ENCODE measurements around the gene PWP2. TPM values are rescaled to one million over a fixed set of nuclear protein-coding genes. Genes with fewer than 3 reads are reported as not detected.
"Not testable (repeated sequence)": the region's sequence is repeated elsewhere in the genome, so short reads cannot be mapped to it uniquely, and the experiment has no call there.

The PWP2 gene
- total RNA-seq, 2 donors from 2014 or later = 6.5 to 14.5 TPM

DNA sequence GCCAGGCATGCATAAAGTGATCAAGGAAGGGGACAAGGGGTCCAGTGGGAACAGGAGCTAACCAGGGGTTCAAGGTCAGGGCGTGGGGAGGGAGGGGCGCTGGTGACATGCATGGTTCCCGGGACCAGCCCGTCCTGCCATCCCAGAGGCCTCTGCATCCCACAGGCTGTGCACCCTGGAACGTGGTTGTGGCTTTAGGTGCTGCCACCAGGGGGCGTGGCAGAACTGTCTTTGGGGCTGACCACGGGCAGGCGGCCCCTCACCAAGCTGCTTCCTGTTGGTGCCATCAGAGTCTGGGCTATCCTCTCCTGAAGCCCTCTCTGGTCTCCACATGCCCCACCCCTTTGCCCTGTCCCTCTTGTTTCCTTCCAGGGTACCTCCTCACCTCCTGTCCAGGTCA, 39.9 kb downstream of the PWP2 start:
- H3K36me3 ChIP-seq (replicated peaks in 1 of 2; ENCODE audit: insufficient read depth in 1 of 2, low read depth in 2 of 2); intact Hi-C loops (cut with DNase I); H3K4me3 ChIP-seq; H3K9me3 ChIP-seq; DNase-seq; H3K27ac ChIP-seq; H3K4me1 ChIP-seq; H3K27me3 ChIP-seq: not testable (repeated sequence)
- no CpG with 5 or more reads among the region's 8 CpGs for WGBS, 2 donors
- ATAC-seq = peak; percentile 63

GRCh38 chr21:44150255-44150654, 43.1 kb downstream of the PWP2 start:
- ATAC-seq; H3K27me3 ChIP-seq; intact Hi-C loops (cut with DNase I); H3K27ac ChIP-seq; DNase-seq; H3K36me3 ChIP-seq (replicated peaks in 1 of 2; ENCODE audit: insufficient read depth in 1 of 2, low read depth in 2 of 2); H3K9me3 ChIP-seq; H3K4me1 ChIP-seq; H3K4me3 ChIP-seq: not testable (repeated sequence)
- no CpG with 5 or more reads among the region's 10 CpGs for WGBS, 2 donors

GRCh38 chr21:44153214-44153888, 46.2 kb downstream of the PWP2 start:
- H3K9me3 ChIP-seq; H3K4me1 ChIP-seq; DNase-seq; H3K27me3 ChIP-seq; H3K27ac ChIP-seq; H3K4me3 ChIP-seq; intact Hi-C loops (cut with DNase I); H3K36me3 ChIP-seq (replicated peaks in 1 of 2; ENCODE audit: insufficient read depth in 1 of 2, low read depth in 2 of 2): not testable (repeated sequence)
- no CpG with 5 or more reads among the region's 21 CpGs for WGBS, 2 donors
- peak; percentile 35 for ATAC-seq

- H3K36me3 ChIP-seq (replicated peaks in 1 of 2; ENCODE audit: insufficient read depth in 1 of 2, low read depth in 2 of 2); intact Hi-C loops (cut with DNase I); H3K4me3 ChIP-seq; H3K27me3 ChIP-seq; H3K9me3 ChIP-seq; H3K4me1 ChIP-seq; H3K27ac ChIP-seq; ATAC-seq: not testable (repeated sequence)
- WGBS, 2 donors = no CpG with 5 or more reads among the region's 17 CpGs
- DNase-seq = peak in 3 of 4 donors; percentile 3 to 10 (median 5)
Observed at GRCh38 chr21:44153889-44154228, 46.7 kb downstream of the PWP2 start.

DNA sequence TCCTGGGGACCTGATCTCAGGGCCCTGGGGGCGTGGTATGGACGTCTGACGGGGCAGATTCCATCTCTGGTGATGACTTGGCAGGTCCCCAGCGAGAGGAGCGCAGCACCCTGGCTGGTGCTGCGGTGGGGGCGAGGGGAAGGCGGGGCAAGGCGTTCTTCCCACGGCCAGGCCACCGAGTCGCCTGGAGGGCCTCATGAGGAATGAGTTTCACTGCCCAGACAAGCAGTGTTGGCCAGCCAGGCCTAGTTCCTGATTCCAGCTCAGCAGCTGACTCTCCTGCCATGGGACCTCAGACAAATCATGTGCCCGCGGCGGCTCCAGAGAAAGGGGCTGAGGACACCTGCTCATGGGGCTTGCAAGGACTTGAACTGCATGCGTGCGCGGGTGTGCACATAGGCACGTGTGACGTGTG, 47.6 kb downstream of the PWP2 start:
- ATAC-seq; H3K4me3 ChIP-seq; intact Hi-C loops (cut with DNase I); DNase-seq; H3K4me1 ChIP-seq; H3K27me3 ChIP-seq; H3K9me3 ChIP-seq; H3K27ac ChIP-seq; H3K36me3 ChIP-seq (replicated peaks in 1 of 2; ENCODE audit: insufficient read depth in 1 of 2, low read depth in 2 of 2): not testable (repeated sequence)
- WGBS, 2 donors = no CpG with 5 or more reads among the region's 20 CpGs

- H3K27ac ChIP-seq; DNase-seq; ATAC-seq; intact Hi-C loops (cut with DNase I); H3K4me1 ChIP-seq; H3K9me3 ChIP-seq; H3K36me3 ChIP-seq (replicated peaks in 1 of 2; ENCODE audit: insufficient read depth in 1 of 2, low read depth in 2 of 2); H3K27me3 ChIP-seq; H3K4me3 ChIP-seq: not testable (repeated sequence)
- WGBS, 2 donors = no CpG with 5 or more reads among the region's 38 CpGs
Observed at GRCh38 chr21:44155231-44155993, 48.2 kb downstream of the PWP2 start.

- H3K27me3 ChIP-seq; H3K4me1 ChIP-seq; intact Hi-C loops (cut with DNase I); H3K36me3 ChIP-seq (replicated peaks in 1 of 2; ENCODE audit: insufficient read depth in 1 of 2, low read depth in 2 of 2); H3K4me3 ChIP-seq; ATAC-seq; H3K9me3 ChIP-seq; DNase-seq; H3K27ac ChIP-seq: not testable (repeated sequence)
- WGBS, 2 donors = no CpG with 5 or more reads among the region's 8 CpGs
Observed at GRCh38 chr21:44155994-44156380, 48.8 kb downstream of the PWP2 start.

DNA sequence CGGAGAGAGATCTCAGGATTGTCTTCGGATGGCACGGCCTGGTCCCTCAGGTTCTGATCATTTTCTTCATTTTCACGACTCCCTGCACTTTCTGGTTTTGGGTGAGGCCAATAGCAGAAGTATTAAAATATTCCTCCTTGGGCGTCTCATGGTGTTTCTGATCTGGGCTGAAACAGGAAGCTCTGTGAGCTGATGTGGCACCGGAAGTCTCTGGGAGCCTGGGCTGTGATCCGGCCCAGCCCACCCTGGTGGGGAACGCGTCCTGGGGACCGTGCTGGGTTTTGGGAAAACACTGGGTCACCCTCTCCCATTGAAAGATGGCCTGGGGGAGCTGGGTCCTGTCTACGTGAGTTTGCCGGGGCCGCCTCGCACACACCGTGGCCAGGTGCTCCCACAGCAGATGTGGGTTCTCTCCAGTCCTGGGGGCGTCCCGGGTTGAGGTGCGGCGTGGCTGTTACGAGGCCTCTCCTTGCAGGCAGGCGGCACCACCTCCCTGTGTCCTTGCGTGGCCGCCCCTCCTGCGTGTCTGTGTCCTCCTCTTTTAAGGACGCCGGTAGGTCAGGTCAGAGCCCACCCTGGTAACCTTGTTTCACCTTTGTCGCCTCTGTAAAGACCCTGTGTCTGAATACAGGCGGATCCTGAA, 50.4 kb downstream of the PWP2 start:
- H3K4me1 ChIP-seq; H3K9me3 ChIP-seq; H3K36me3 ChIP-seq (replicated peaks in 1 of 2; ENCODE audit: insufficient read depth in 1 of 2, low read depth in 2 of 2); DNase-seq; ATAC-seq; H3K4me3 ChIP-seq; H3K27me3 ChIP-seq; intact Hi-C loops (cut with DNase I); H3K27ac ChIP-seq: not testable (repeated sequence)
- WGBS, 2 donors = 66% methylated on average over 3 of the region's 28 CpGs; no CpG with 5 or more reads in 1 of the 2 donors

DNA sequence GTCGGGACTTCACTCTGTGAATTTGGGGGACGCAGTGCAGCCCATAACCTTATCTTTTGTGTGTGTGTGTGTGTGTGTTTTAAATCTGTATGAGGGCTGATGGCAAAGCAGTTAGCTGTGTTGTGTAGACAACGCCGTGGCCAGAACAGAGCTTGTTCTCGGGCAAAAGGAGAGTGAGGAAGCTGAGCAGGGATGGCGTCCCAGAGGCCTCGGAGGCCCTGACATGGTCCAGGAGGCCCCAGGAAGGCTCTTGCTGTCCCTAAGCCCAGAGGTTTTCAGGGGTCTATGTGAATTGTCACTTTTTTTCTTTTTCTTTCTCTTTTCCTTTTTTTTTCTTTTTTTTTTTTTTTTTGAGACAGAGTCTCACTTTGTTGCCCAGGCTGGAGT, 50.9 kb downstream of the PWP2 start:
- H3K36me3 ChIP-seq (replicated peaks in 1 of 2; ENCODE audit: insufficient read depth in 1 of 2, low read depth in 2 of 2); DNase-seq; H3K4me1 ChIP-seq; H3K4me3 ChIP-seq; H3K27ac ChIP-seq; intact Hi-C loops (cut with DNase I); ATAC-seq; H3K27me3 ChIP-seq; H3K9me3 ChIP-seq: not testable (repeated sequence)
- 73% methylated on average over 4 of the region's 7 CpGs; no CpG with 5 or more reads in 1 of the 2 donors for WGBS, 2 donors

GRCh38 chr21:44159349-44160297, 52.4 kb downstream of the PWP2 start:
- H3K9me3 ChIP-seq; H3K27me3 ChIP-seq; H3K36me3 ChIP-seq (replicated peaks in 1 of 2; ENCODE audit: insufficient read depth in 1 of 2, low read depth in 2 of 2); intact Hi-C loops (cut with DNase I); ATAC-seq; H3K4me1 ChIP-seq; H3K4me3 ChIP-seq; H3K27ac ChIP-seq: not testable (repeated sequence)
- no CpG with 5 or more reads among the region's 30 CpGs for WGBS, 2 donors
- peak in 1 of 4 donors; percentile 0 for DNase-seq

- no CpG with 5 or more reads among the region's 15 CpGs for WGBS, 2 donors
- ATAC-seq; DNase-seq; H3K27ac ChIP-seq; H3K9me3 ChIP-seq; H3K27me3 ChIP-seq; H3K36me3 ChIP-seq (replicated peaks in 1 of 2; ENCODE audit: insufficient read depth in 1 of 2, low read depth in 2 of 2); intact Hi-C loops (cut with DNase I); H3K4me1 ChIP-seq; H3K4me3 ChIP-seq: not testable (repeated sequence)
Observed at GRCh38 chr21:44160298-44160672, 53.1 kb downstream of the PWP2 start.

Measured in body of pancreas (tissue), 4 donors.